DMS153 treated with DMSO at 0.1 percent for 48 hours (cell line): ENCODE measurements around the gene PGBD2.
"Not testable (repeated sequence)": the region's sequence is repeated elsewhere in the genome, so short reads cannot be mapped to it uniquely, and the experiment has no call there.

Experiments used
- DNase-seq: peaks from one replicate; lab custom pipeline; 2025; ENCODE audit not compliant: unreplicated experiment; lab: John Stamatoyannopoulos, UW

Gene PGBD2

DNA sequence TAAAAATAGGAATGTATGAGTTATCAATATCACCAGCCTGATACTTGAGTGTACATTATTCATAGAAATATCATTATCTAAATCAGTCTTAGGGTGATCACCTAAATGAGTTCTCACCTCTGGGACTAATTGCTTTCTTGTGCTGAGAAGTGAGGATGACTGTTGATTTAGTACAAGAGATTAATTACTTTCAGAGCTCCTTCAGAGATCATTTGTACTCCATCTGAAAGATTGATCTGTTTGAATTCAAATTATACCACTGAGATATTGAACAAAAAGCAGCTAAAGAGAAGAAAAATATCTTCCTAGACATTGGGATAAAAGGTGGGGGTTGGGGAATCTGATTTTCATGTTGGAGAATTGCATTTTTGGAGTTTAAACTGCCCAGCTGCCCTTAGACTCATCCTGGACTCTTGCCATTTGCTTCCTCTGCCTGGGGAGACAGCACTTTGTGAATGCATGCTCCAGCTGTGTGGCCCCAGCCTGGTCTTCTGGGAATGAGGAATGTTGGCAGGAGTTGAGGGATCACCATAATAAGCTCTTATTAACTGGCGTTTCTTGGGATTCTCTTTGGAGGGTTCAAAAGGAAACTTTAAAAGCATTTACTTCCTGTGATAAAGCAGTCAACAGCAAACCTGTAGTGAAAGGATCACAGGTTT is 19.7 kb upstream of the PGBD2 start:
- no peak for DNase-seq

DNA sequence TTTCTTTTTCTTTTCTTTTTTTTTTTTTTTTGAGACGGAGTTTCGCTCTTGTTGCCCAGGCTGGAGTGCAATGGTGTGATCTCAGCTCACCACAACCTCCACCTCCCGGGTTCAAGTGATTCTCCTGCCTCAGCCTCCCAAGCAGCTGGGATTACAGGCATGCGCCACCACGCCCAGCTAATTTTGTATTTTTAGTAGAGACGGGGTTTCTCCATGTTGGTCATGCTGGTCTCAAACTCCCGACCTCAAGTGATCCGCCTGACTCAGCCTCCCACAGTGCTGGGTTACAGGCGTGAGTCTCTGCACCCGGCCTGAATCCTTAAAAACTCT is 16.2 kb upstream of the PGBD2 start:
- not testable (repeated sequence) for DNase-seq

DNA sequence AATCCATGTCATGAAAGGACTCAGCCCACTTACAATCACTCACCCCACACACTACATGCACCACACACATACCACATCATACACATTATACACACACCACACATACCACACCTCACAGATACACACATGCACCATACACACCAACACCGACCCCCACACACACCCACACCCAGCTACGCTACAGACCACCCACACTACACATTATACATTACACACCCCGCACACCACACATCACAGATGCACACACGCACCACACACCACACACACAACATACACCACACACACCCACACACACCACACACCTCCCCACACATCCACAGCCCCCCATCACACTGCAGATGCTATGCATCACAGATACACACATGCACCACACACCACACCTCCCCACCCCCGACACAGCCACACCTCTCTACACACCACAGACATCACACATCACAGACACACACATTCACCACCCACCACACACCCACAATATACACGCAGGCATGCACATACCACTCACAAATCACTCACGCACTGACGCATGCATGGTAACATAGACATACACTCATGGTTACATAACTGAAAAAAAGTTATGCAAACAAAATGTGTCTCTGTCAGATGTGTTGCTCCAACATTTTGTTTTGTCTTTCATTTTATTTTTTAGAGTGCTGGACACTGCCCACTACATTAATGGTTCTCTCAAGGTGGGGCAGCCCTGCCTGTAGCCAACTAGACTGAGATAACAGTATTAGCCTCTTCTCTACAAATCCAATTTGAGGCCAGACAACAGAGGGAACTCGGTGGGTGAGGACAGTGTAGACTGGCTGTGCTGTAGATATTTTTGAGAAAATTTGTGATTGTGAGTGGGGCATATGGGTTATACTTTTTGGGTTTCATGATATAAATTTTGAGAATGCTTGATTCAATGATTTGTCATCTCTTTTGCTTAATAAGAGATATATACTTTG is 15.2 kb upstream of the PGBD2 start:
- DNase-seq, result no peak

GRCh38 chr1:248891758-248892157 is 14.3 kb upstream of the PGBD2 start:
- DNase-seq, result no peak

DNA sequence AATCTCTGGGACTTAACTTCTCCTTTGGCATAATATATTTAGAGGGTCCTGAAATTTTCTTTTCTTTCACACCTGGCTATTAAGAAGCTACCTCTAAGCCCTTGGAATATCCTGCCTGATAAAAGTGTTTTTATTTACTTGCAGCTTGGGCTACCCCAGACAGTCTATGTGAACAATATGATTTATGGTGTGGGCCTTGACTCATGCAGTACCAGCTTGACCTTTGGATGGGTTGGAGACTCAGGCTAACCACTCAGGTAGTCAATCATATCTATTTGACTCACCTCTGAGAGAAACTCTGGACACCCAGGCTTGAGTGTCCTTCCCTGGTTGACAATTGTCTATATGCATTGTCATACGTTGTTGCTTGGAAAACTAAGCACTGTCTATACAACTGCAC is 13.4 kb upstream of the PGBD2 start:
- no peak for DNase-seq

DNA sequence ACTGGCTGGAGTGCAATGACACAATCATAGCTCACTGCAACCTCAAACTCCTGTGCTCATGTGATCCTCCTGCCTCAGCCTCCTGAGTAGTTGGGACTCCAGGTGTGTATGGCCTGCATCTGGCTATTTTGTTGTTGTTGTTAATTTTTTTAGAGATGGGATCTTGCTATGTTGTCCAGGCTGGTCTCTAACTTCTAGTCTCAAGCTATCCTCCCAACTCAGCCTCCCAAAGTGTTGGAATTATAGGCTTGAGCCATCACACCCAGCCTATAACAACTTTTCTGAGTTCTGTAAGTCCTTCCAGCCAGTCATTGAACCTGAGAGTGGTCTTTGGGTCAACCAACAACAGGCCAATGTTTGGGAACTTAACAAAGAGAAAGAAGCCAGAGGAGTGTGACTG is 11.2 kb upstream of the PGBD2 start:
- no peak for DNase-seq

DNA sequence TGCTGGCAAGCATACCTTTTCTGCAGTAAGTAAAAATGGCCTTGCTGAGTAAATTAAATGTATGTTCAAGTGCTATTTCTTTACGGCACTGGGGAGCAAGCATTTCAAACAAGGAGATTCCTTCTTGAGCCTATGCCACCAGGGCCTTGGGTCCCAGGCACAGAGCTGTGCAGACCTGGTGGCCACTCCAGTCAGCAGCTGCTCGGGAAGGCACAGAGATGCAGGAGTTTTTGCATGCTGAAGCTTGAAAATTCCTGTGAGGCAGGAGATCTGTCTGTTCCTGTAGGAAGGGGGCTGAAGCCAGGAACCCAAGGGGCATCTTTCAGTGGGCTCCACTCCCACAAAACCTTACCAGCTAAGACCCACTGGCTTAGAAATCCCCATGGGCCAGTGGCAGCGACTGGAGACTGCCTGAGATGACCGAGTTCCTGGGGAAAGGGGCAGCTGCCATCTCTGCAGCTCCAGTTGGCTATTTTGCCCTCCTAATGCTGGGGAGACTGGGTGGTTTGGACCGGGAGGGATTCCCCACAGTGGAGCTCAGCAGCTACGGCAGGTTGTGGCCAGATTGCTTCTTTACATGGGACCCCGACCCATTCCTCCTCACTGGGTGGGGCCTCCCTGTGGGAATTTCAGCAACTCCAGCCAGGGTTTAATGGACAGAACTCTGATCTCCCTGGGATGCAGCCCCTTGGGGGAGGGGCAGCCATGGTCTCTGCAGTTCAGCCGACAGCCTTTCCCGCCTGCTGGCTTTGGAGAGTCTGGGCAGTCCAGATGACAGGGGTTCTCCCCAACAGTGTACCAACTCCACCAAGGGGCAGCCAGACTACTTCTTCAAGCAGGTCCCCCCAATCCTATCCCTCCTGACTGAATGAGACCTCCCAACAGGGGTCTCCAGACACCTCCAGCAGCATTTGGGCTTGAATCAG is 8.4 kb upstream of the PGBD2 start:
- no peak for DNase-seq

DNA sequence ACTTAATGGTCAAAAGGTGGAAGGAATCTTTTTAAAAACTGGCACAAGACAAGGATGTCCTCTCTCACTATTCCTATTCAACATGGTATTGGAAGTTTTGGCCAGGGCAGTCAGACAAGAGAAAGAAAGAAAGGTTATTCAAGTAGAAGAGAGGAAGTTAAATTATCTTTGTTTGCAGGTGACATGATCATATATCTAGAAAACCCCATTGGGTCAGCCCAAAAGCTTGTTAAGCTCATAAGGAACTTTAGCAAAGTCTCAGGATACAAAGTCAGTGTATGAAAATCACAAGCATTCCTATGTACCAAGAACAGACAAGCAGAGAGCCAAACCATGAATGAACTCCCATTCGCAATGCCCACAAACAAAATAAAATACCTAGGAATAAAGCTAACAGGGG is 5.4 kb upstream of the PGBD2 start:
- no peak for DNase-seq

DNA sequence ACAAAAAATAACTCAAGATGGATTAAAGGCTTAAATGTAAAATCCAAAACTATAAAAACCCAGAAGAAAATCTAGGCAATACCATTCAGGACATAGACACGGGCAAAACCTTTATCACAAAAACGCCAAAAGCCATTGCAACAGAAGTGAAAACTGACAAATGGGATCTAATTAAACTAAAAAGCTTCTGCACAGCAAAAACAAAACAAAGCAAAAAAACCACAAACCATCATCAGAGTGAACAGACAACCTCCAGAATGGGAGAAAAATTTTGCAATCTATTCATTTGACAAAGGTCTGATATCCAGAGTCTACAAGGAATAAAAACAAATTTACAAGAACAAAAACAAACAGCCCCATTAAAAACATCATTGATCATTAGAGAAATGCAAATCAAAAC is 4.5 kb upstream of the PGBD2 start:
- DNase-seq, result no peak

DNA sequence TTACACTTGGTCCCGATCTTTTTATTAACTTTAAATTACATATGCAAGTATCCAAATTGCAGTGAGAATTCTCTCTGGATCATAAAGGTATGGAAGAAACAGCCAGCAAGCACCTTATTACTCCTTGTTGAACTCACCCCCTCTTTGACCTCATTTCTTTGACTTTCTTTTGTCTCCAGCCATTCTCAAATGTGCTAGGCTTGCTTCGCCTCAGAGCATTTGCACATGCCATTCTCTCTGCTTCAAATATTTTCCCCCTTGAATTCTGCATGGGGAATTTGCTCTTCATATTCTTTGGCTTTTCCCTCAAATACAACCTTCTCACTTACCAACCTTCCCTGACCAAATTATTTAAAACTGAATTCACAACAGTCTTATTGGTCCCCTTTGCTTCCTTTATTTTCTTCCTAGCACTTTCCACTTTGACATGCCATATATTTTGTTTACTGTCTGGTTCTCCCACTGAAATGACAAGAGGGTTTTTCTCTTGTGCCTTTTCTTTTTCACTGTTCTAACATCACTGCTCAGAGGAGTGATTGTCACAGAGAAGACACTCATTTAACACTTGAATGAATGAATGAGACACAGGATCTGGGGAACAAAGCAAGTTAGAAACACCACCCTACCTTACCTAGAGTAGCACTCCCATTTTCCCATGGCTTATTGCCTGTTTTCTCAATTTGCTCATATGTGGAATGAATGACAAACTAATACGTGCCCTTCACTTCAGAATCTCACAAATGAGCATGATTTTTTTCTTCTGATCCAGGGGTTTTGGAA is 1.4 kb upstream of the PGBD2 start:
- no peak for DNase-seq

DNA sequence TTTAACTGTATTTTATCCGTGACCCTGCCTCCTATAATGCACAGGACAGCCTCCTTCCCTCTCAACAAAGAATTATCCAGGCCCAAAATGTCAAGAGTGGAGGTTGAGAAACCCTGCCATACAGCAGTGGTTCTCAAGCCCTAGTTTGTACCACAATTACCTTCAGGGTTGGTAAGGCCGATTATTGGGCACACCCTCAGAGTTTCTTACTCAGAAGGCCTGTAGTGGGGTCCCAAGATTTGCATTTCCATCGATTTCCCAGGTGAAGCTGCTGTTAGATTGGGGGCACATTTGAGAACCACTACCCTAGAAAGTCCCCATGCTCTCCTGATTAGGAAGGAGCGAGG is 400 bp upstream of the PGBD2 start:
- DNase-seq, result no peak

DNA sequence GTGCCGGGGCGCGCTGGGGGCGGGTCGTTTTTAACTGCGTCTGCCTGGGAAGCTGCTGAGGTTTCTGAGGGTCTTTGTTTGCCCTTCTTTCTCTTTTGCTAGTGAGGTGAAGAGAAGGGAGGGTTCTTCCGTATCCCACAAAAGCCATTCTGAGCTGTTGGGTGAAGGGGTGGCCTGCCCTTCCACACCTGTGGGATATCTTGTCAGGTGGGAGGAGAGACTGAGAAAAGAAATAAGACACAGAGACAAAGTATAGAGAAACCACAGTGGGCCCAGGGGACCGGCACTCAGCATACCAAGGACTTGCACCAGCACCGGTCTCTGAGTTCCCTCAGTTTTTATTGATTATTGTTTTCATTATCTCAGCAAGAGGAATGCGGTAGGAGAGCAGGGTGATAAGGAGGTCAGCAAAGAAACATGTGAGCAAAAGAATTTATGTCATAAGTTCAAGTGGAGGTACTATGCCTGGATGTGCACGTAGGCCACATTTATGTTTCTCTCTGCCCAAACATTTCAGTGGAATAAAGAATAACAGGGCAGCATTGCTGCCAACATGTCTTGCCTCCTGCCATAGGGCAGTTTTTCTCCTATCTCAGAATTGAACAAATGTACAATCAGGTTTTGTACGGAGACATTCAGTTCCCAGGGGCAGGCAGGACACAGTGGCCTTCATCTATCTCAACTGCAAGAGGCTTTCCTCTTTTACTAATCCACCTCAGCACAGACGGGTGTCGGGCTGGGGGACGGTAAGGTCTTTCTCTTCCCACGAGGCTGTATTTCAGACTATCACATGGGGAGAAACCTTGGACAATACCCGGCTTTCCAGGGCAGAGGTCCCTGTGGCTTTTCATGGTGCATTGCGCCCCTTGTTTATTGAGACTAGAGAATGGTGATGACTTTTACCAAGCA is 972 bp downstream of the PGBD2 start:
- no peak for DNase-seq

DNA sequence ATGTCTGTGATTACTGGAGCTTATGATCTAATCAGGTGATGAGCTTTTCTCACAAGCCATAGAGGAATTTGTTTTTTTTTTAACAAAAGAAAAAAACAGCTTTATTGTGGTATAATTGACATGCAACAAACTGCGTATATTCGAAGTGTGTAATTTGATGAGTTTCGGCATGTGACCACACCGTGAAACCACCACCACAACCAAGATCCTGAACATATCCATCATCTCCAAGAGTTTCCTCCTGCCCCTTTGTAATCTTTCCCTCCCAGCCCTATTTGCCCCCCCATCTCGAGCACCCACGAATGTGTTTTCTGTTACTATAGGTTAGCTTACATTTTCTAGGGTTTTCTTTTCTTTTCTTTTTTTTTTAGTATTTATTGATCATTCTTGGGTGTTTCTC is 4.7 kb downstream of the PGBD2 start:
- DNase-seq, result no peak

DNA sequence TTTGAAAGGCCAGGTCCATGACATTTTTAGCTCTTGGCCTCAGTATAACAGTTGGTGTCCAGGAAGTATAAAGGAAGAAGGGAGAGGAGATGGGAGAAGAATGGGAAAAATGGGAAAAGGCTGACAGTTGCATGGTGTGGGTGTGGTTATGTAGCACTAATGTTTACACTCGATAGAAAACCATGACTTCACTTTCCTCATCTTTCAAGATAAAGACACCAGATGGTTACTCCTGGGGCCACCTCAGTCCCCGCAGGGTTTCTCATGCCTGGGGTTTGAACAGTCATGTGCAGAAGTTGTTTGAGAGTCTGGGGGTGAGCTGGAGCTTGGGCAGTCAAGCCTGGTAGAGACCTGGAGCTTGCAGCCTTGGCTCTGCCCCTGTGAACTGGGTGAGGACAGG is 7.9 kb downstream of the PGBD2 start:
- no peak for DNase-seq

DNA sequence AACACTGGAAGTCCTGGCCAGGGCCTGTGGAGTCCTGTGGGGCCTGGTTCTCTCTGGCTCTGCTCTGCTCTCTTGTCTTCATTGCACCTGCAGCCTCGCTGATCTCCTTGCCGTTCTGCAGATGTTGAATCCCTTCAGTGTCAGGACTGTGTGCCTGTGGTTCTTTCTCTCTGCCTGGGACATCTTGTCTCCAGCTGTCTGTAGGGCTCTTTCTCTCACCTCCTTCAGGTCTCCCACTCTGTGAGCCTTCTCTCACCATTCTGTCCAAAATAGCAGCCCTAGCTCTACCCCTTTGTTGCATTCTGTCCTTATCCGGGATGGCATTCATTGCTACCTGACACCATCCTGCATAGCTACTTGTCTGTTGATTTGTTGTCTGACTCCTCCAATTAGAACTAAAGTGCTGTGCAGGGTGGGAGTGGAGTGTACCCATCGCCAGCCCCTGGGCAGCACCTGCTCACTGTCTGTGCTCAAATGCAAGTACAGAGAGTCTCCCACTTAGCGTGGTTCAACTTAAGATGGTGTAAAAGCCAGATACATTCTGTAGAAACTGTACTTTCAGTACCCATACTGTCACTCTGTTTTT is 8.9 kb downstream of the PGBD2 start:
- DNase-seq, result peak; percentile 27

- DNase-seq, result peak; percentile 41
These were observed 12.1 kb downstream of the PGBD2 start for GRCh38 chr1:248918131-248918530.

- no peak for DNase-seq
These were observed 17.6 kb downstream of the PGBD2 start for GRCh38 chr1:248923352-248924338.
